HCT116 (cell line): ENCODE measurements around the gene TMEM135. TPM values are rescaled to one million over a fixed set of nuclear protein-coding genes. Genes with fewer than 3 reads are reported as not detected.
A peak's percentile ranks its signal among the peaks of the same experiment; 100 is the strongest.

ENCODE experiments used
- ATAC-seq: fragments of 200-7000 bp; cut with Tn5 transposase; 2 replicates; pipeline ENCODE4 v1.9.1; 2020; ENCODE audit warnings: mild to moderate bottlenecking, moderate library complexity
- BruUV-seq: library from RNA; stranded (reverse); fragments of 400-500 nt; replicated peaks from 2 replicates; lab custom pipeline; 2021; lab: Mats Ljungman, UMichigan
- CTCF ChIA-PET: fragments of 300-600 bp; sonication (Branson Sonifier 250); formaldehyde crosslinking; loops from one replicate; lab custom pipeline; 2021; ENCODE audit warnings: antibody characterized with exemption; lab: Charles Lee
- POLR2A ChIA-PET: fragments of 300-600, 350-600 bp; sonication (Branson Sonifier 250); formaldehyde crosslinking; loops from one replicate; lab custom pipeline; 2021; ENCODE audit warnings: antibody characterized with exemption; lab: Charles Lee
- RAD21 ChIA-PET, 2 experiments: fragments of 300-600 bp; sonication (Branson Sonifier 250); formaldehyde crosslinking; loops; one replicate each; lab custom pipeline; 2023; ENCODE audit warnings: low total read pairs in 2 of 2; ENCODE audit not compliant: uncharacterized antibody in 2 of 2, unreplicated experiment in 2 of 2, low non-redundant PET in 1 of 2; lab: Charles Lee
- DNase-seq: peaks from one replicate; pipeline ENCODE4 v3.0.0-alpha.2; 2010; ENCODE audit warnings: low read depth, low spot score
- H2AFZ ChIP-seq: fragments of 200-600 bp; shearing (Covaris generic), sonication (generic); 2 replicates; pipeline ENCODE4 v1.6.1; 2017; ENCODE audit warnings: low read depth, mixed run types, mixed read lengths, antibody characterized with exemption, low read length; ENCODE audit not compliant: poor library complexity, severe bottlenecking
- H3K27ac ChIP-seq: 2 replicates; pipeline ENCODE4 v1.5.1; 2012; ENCODE audit warnings: low read depth, low read length
- H3K27me3 ChIP-seq: fragments of 200-600 bp; sonication (generic); 2 replicates; pipeline ENCODE4 v1.6.1; 2016; ENCODE audit warnings: mixed run types, low read length, mixed read lengths; ENCODE audit not compliant: insufficient read depth
- H3K36me3 ChIP-seq, 2 experiments: fragments of 200-500 bp in 1 of 2; fragments of 200-600 bp in 1 of 2; sonication (Bioruptor generic) in 1 of 2; sonication (generic) in 1 of 2; 2 replicates each; pipeline versions ENCODE4 v1.5.1 to v1.6.1; 2014 to 2016; ENCODE audit warnings: low read length in 2 of 2, inconsistent platforms in 1 of 2, mixed read lengths in 1 of 2, mixed run types in 1 of 2; ENCODE audit not compliant: insufficient read depth in 2 of 2, control insufficient read depth in 1 of 2
- H3K4me1 ChIP-seq, 2 experiments: fragments of 200-600 bp in 1 of 2; sonication (generic) in 1 of 2; 2 replicates each; pipeline versions ENCODE4 v1.5.1 to v1.6.1; 2012 to 2017; ENCODE audit warnings: low read length in 2 of 2, inconsistent platforms in 1 of 2, mild to moderate bottlenecking in 1 of 2, mixed read lengths in 1 of 2, mixed run types in 1 of 2, moderate library complexity in 1 of 2; ENCODE audit not compliant: insufficient read depth in 2 of 2, control insufficient read depth in 1 of 2
- H3K4me2 ChIP-seq: fragments of 200-600 bp; sonication (generic); 2 replicates; pipeline ENCODE4 v1.6.1; 2017; ENCODE audit warnings: mixed run types, low read length, mixed read lengths
- H3K4me3 ChIP-seq, 2 experiments: fragments of 200-600 bp in 1 of 2; sonication (generic) in 1 of 2; replicated peaks in 1 of 2; 2 replicates each; pipeline ENCODE4 v1.5.1; 2011 to 2016; ENCODE audit warnings: low read length in 2 of 2, control low read depth in 1 of 2, low read depth in 1 of 2, mild to moderate bottlenecking in 1 of 2, mixed read lengths in 1 of 2, mixed run types in 1 of 2
- H3K79me2 ChIP-seq: fragments of 200-600 bp; sonication (generic); 2 replicates; pipeline ENCODE4 v1.6.1; 2017; ENCODE audit warnings: mild to moderate bottlenecking, mixed run types, low read length, moderate library complexity, mixed read lengths; ENCODE audit not compliant: insufficient read depth
- H3K9ac ChIP-seq: fragments of 200-600 bp; sonication (generic); 2 replicates; pipeline ENCODE4 v1.6.1; 2016; ENCODE audit warnings: low read length, mixed read lengths
- H3K9me2 ChIP-seq: fragments of 200-600 bp; sonication (generic), shearing (Covaris generic); 2 replicates; pipeline ENCODE4 v1.6.1; 2017; ENCODE audit warnings: mixed run types, mild to moderate bottlenecking, moderate library complexity; ENCODE audit not compliant: insufficient read depth
- H3K9me3 ChIP-seq, 2 experiments: fragments of 200-500 bp in 1 of 2; fragments of 200-600 bp in 1 of 2; sonication (Bioruptor generic) in 1 of 2; sonication (generic) in 1 of 2; 2 replicates each; pipeline ENCODE4 v1.6.1; 2014 to 2017; ENCODE audit warnings: low read length in 2 of 2, mixed read lengths in 2 of 2, inconsistent platforms in 1 of 2, low read depth in 1 of 2, mild to moderate bottlenecking in 1 of 2, mixed run types in 1 of 2, moderate library complexity in 1 of 2; ENCODE audit not compliant: control insufficient read depth in 1 of 2, insufficient read depth in 1 of 2
- H4K20me1 ChIP-seq: fragments of 200-600 bp; sonication (generic), shearing (Covaris generic); 2 replicates; pipeline ENCODE4 v1.6.1; 2017; ENCODE audit warnings: mixed run types, mild to moderate bottlenecking, moderate library complexity; ENCODE audit not compliant: insufficient read depth
- TCF7L2 ChIP-seq: IDR thresholded peaks from 2 replicates; pipeline ENCODE4 v1.7.0; 2011; ENCODE audit warnings: borderline replicate concordance, inconsistent platforms; ENCODE audit not compliant: insufficient read depth, insufficient read length; ENCODE audit errors: extremely low read depth
- intact Hi-C: fragments of 100-400 bp; cut with micrococcal nuclease; formaldehyde crosslinking; loops from 2 replicates; pipeline ENCODE4 v1.10.0; 2022
- total RNA-seq: library from RNA; stranded (reverse); gene quantifications from one replicate; pipeline ENCODE4 v1.2.1, GENCODE V29; 2021; ENCODE audit not compliant: unreplicated experiment
- TF ChIP-seq, protein P1 (sequence below), 3 experiments: fragments of 200-600 bp in 1 of 3; sonication (generic) in 1 of 3; IDR thresholded peaks in 2 of 3; conservative IDR thresholded peaks in 1 of 3; 2 replicates each; pipeline ENCODE4 v1.5.1; 2012 to 2017; ENCODE audit warnings: low read depth in 2 of 3, low read length in 2 of 3, antibody characterized with exemption in 1 of 3, borderline replicate concordance in 1 of 3, control low read depth in 1 of 3, mild to moderate bottlenecking in 1 of 3, mixed read lengths in 1 of 3, mixed run types in 1 of 3, moderate library complexity in 1 of 3; ENCODE audit not compliant: insufficient read depth in 1 of 3

The TMEM135 gene
- total RNA-seq, 1 experiment from 2014 or later, result 50.6 TPM

DNA sequence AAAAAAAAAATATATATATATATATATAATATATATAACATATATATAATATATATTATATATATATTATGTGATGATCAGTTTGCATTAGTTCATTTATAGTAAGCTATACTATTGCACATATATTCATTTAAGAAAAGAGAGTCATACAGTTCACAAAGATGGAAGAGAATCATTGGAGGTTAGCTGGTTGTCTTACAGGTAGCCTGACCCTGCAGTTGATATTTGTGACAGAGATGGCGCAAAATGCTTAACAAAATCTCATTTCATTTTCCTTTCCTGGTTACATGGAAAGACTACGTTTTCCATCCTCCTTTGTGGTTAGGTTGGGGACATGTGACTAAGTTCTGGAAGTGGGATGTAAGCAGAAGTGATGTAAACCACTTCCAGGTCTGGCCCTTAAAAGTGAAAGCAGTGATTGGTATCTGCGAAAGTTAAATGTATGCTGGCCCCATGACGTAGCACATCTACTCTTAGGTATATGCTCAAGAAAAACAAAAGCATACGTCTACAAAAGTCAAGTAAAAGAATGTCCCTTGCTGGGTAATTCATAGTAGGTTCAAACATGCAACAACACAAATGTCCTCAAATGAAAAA, 7.2 kb upstream of the TMEM135 start:
- ChIA-PET CTCF (interaction anchor here (1.4 to 1.7 kb wide), 2 partner anchors 36 to 75 kb away, joined by 3 to 6 read pairs; partner anchors contain the start of gene FZD4), POLR2A (interaction anchor here (0.6 kb wide), 1 partner anchor 117 kb away, joined by 3 read pairs; no protein-coding TSS in a partner anchor), RAD21 (interaction anchor here in 1 of 2 experiments (0.7 kb wide), 1 partner anchor 95 kb away, joined by 3 read pairs; no protein-coding TSS in a partner anchor)
- no peak for DNase-seq
- Histone ChIP-seq H3K4me2 (no peak overlapping the region), H3K4me1 (peaks cover under 1 to 1% of the 10 kb centered on the region in 2 experiments), H3K9ac (no peak overlapping the region), H3K36me3 (no peaks in the 10 kb centered on the region), H3K9me3 (no peaks in the 10 kb centered on the region), H3K4me3 (no peak overlapping the region), H3K79me2 (no peaks in the 10 kb centered on the region), H3K9me2 (no peaks in the 10 kb centered on the region), H4K20me1 (no peaks in the 10 kb centered on the region), H2AFZ (peak overlapping the region; percentile 44), H3K27me3 (no peaks in the 10 kb centered on the region), H3K27ac (no peak overlapping the region)
- no TSS peak for BruUV-seq
- ATAC-seq, result 0 out of 2 replicates have a peak, but pooled peaks have one; percentile 17
- intact Hi-C loops, result no loop called here
- TF ChIP-seq TCF7L2, result no peak
- TF ChIP-seq, protein P1, sequence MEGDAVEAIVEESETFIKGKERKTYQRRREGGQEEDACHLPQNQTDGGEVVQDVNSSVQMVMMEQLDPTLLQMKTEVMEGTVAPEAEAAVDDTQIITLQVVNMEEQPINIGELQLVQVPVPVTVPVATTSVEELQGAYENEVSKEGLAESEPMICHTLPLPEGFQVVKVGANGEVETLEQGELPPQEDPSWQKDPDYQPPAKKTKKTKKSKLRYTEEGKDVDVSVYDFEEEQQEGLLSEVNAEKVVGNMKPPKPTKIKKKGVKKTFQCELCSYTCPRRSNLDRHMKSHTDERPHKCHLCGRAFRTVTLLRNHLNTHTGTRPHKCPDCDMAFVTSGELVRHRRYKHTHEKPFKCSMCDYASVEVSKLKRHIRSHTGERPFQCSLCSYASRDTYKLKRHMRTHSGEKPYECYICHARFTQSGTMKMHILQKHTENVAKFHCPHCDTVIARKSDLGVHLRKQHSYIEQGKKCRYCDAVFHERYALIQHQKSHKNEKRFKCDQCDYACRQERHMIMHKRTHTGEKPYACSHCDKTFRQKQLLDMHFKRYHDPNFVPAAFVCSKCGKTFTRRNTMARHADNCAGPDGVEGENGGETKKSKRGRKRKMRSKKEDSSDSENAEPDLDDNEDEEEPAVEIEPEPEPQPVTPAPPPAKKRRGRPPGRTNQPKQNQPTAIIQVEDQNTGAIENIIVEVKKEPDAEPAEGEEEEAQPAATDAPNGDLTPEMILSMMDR (IDR thresholded peaks at IDR 0.05 in 2 of 3, conservative IDR thresholded peaks at IDR 0.05 in 1 of 3; ENCODE audit: borderline replicate concordance in 1 of 3, insufficient read depth in 1 of 3, low read depth in 2 of 3, low read length in 2 of 3), result 0 out of 6 replicates have a peak, but pooled peaks of 1 of the 3 experiments have one; percentile 6
